Urothelium cell line (cell line): ENCODE data around the gene CAPN14.

ENCODE experiments used
- DNase-seq: peaks from one replicate; pipeline ENCODE4 v3.0.0; 2011; ENCODE audit warnings: low spot score, mixed read lengths
- FAIRE-seq: peaks from 2 replicates; lab custom pipeline; 2011; peaks lifted over from hg19 to GRCh38; lab: Jason Lieb, UNC

Gene CAPN14

GRCh38 chr2:31228717-31229116, 11.4 kb upstream of the CAPN14 start:
- DNase-seq (no peak), FAIRE-seq (no peak)

DNA sequence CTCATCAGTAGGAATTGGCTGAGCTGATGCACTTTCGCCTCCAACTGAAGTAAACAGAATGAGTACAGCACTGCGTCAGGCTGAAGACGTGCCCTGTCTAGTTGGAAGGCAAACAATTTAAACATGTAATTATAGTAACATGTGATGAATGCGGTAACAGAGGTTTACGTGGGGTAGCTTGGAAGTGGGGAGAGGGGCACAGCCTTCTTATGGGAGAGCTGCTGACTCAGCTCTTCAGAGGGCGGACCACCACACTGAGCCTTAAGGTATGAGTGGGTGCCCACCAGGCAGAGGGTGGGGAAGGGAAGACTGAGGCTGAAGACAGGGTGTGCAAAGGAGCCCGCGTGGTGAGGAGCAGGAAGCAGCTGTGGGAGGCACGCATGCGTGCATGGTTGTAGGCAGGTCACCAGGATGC, 10.4 kb upstream of the CAPN14 start:
- FAIRE-seq (peak; percentile 72), DNase-seq (no peak)

GRCh38 chr2:31227110-31227509, 9.8 kb upstream of the CAPN14 start:
- DNase-seq (no peak), FAIRE-seq (no peak)

DNA sequence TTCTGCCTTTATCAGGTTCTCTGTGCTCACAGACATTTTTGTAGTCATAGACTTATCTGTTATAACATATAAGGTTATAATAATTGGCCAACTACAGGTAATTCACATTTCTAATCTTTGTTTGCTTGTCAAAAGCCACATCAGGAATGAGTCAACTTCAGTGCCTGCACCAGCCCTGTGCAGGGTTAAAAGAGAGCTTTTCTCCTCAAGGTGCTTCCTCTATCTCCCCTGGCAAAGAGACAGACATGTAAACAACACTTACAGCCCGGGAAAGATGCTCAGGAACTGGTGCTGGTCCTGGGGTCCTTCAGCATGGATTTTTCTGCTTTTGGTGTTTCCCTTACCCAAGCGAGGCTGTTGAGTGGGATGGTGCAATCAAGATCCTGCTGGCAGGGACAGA, 9.0 kb upstream of the CAPN14 start:
- no peak for DNase-seq
- FAIRE-seq: no peak

- FAIRE-seq: no peak
- DNase-seq: no peak
These were observed 6.4 kb upstream of the CAPN14 start for GRCh38 chr2:31223749-31224148.

DNA sequence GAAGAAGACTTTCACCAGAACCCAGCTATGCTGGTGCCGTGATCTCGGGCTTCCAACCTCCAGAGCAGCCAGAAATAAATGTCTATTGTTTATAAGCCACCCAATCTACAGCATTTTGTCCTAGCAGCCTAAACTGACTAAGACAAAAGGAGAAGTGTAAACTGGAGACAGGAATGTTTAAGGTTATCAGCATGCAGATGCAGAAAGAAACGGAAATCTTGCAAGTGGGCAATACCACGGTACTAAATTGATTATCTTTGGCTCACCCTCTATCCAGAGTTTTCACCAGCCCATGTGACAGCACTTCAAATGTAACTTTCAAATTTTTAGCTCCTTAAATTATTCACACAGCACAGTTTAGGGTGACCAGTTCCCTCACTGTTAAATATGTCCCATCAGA, 5.7 kb upstream of the CAPN14 start:
- FAIRE-seq: no peak
- no peak for DNase-seq

GRCh38 chr2:31222071-31222470, 4.8 kb upstream of the CAPN14 start:
- FAIRE-seq: no peak
- no peak for DNase-seq

DNA sequence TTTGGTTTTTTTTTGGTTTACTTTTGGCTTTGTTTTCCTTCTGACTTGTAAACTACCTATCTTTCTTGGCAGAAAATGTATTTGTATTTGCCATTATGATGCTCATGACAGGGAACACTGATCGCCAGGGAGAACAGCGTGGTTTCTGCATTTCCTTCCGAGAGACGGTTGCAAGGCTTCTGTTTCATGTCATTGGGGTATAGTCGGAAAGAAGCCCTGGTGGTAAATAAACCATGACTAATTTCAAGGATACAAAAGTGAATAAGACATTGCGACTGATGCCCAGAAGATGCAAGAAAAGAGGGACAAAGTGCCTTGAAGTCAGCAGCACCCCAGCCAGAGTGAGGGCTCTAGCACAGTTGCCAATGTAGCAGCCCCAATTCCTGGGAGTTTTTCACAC, 4.2 kb upstream of the CAPN14 start:
- DNase-seq: no peak
- no peak for FAIRE-seq

GRCh38 chr2:31219131-31219969, 2.0 kb upstream of the CAPN14 start:
- DNase-seq (no peak), FAIRE-seq (no peak)

DNA sequence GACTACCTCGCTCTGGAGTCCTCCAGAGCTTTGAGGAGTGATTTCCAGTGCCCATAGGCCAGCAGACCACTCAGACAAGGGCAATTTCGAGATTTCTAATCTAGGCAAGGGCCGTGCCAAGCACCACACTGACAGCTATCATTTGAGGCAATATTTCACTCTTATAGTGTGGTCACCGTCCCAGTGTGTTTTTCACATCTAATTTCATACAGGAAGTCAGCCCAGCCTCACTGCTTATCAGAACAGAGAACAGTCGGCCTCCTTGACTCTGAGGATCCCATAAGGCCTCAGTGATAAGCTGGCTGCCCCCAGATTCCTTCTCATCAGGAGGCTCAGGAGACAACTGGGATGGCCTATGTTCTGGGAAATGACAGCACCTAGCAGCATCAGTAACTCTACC, 581 bp downstream of the CAPN14 start:
- DNase-seq (no peak), FAIRE-seq (no peak)

DNA sequence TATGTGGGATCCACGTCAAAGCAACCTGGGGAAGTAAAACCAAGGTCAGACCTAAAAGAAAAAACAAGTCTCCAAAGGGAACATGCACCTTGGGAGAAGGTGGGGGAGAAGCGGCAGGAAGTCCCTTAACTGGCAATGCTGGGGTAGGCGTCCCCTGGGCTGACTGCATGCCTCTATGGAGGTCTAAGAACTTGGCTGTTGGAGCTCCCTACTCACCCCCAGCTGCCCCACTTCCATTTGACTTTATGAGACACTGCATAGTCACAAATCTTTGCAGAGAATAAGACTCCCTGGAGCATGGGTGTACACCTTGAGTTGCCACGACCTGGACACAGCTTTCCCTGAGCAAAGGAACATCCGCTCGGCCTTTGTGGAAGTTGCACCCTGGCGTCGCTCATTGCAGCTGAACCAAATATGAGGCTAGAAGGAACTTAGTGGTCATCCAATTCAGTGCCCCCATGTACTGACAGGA, 2.8 kb downstream of the CAPN14 start:
- FAIRE-seq (no peak), DNase-seq (no peak)

DNA sequence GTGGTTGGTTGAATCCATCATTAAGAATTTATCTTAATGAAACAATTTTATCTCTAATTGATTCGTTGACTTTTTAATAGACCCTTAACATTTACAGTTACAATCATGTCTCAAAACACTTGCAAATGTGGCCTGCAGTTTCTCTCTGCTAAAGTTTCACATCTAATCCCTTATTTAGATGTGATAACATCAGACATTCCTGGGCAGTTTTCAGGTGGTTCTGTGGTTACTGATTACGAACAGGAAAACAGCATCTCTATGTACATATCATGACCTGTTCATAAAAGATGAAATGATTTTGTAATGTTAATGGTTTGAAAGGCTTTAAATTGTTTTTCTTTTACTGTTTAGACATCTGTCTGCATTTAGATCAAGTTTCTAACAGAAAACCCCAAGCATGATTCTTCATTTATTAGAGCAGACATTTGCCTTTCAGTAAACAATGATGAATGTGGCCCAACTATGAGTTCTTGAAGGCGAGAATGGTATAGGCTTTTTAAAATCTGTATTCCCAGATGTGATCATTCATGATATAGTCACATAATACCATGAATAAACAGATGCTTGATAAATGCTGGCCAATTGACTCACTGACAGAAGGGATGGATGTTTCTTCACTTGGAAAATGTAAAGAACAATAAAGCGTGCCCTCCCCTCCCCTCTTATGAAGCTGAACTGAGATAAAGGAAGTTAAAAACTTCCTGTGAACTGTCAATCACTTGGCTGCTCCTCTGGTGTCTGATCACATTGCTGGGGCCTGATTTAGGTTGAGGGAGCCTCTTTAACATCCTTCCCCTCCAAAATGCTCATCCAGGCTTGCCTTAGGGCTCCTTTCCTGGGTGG, 3.5 kb downstream of the CAPN14 start:
- FAIRE-seq (no peak), DNase-seq (no peak)

DNA sequence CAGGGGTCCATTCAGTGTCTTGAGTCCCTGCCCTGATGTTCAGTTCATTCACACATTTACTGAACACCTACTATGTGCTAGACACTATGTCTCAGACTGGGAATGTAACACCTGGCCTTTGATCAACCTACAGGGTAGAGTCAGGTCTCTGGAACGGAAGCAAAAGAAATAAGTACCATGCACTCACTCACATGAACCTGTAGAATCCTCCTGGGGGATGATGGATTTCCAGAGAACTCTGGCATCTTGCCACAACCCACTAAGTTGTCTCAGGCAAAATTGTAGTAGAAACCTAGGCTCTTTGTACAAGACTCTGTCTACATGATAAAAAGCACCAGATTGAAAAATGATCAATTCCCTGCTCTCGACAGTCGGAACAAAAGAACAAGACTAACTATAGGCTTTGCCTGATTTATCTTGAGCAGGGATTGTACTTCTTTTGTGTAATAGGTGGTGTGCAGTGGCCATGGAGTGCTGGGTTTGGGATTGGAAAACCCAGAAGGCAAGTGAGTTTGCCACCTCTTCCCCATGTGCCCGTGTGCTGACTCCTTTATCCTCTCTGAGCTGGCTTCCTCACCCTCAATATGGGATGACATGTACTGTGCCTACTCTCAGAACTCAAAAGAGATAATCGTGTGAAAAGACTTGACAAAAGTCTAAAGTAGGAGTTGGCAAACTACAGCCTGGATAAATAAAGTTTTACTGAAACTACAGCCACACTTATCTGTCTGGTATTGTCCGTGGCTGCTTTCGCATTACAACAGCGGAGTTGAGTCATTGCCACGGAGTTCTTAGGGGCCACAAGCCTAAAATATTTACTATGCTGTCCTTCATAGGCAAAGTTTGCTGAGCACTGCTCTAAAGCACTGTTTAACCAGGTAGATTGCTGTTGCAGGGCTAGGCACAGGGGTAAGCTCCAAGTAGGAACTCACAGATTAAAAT, 4.4 kb downstream of the CAPN14 start:
- FAIRE-seq: no peak
- no peak for DNase-seq

DNA sequence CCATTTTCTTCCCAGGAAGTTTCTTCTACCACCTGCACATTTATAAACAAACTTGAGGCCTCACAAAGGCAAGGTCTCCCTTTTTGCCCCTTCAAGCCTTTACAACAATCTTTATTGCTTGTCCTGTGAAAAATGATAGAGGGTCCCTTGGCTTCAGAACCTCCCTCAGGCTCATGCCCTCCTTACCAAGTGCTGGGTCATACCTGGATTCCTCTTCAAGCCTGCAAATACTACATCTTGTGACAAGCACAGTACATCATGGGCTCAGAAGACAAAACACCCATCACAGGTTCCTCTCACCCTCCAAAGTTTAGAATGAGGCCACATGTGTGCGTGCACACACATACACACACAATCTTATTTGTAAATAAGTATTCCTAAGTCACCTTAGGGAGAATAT, 9.1 kb downstream of the CAPN14 start:
- no peak for FAIRE-seq

DNA sequence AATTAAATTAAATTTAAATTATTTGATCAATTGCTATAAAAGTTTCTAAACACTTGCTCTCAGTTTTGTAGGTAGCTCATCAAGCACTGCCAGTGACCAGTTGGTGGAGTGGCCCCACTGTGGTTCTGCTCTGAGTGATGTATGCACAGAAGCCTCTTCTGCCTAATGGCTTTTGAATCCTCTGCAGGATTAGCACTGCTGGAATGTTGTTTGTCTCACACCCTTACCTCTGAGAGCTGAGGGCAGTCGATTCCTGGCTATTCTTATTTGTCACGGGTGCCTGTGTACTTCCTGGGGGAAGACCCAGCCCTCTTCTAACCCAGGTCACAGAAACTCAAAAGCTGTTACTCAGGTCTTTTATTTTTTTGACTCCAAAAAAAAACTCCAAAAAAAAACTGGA, 9.5 kb downstream of the CAPN14 start:
- FAIRE-seq (no peak), DNase-seq (no peak)

More for the DNA sequence above, 9.1 kb downstream of the CAPN14 start:
- DNase-seq: no peak

DNA sequence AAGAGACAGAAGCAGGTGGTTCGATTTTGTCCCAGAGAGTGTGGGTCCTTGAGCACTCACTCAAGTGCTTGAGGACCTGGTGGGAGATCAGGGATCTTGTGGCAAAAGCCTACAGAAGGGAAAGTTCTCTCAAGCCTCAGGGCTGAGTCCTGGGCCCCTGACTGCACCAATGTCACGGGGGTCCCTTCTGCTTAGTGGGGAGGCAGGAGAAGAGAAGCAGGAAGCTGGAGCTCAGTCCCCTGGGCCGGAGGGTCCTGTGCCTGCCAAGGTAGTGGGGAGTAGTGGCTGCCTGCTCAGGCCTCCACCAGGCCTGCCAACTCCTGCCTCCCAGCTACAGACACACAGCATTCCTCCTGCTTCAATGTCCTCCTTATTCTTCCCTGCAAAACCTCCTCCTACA, 11.7 kb downstream of the CAPN14 start:
- DNase-seq: no peak
- FAIRE-seq: no peak

DNA sequence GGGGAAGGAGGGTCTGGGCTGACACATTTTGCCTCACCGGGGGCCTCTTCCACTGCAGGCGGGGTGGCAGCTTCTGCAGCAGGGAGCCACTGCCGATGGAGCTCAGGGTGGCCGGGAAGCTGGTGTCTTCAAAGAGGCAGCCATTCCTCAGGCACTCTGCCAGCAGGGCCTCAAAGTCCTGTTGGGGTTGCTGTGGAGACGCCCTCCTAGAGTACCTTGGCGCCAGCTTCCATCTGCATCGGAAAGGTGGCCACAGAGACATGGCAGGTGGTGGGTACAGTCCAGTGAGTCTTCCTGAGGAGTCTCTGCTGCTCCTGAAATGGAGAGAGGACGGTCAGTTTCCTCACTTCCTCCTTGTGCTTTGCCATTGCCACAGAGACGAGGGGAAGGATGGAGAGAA, 12.1 kb downstream of the CAPN14 start:
- DNase-seq (no peak), FAIRE-seq (no peak)

DNA sequence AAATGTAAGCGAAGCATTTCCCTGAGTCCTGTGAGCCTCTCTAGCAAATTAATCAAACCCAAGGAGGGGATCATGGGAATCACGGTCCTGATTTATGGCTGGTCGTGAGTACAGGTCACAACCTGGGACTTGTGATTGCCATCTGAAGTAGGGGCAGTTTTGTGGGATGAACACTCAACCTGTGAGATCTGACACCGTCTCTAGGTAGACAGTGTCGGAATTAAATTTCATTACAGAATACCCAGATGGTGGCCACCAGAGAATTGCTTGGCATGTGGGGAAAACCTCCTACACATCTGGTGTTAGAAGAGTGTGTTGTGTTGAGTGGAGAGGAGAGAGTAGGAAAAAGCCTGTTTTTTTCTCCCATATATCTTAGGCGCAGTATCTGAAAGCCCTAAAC, 12.5 kb downstream of the CAPN14 start:
- DNase-seq: no peak

DNA sequence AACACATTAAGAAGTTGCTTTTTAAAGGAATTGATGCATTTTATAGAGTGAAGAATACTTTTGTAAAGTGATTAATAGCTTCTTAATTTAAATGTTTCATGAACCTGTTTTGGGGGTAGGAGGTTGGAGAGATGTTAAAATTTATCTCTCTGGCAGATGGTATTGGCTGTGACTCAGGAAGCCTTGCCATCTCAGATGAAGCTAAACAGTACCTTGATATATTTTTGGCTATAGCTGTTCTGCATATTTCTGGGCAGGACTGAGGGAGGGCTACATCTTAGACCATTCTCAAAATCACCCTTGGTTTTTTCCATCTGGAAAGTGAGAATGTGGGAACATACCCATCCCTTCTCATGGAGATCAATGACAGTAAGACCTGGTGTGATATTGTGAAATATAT, 13.4 kb downstream of the CAPN14 start:
- DNase-seq (no peak), FAIRE-seq (no peak)

More for the DNA sequence above, 12.5 kb downstream of the CAPN14 start:
- no peak for FAIRE-seq

GRCh38 chr2:31202833-31203232, 14.5 kb downstream of the CAPN14 start:
- no peak for FAIRE-seq
- DNase-seq: no peak

DNA sequence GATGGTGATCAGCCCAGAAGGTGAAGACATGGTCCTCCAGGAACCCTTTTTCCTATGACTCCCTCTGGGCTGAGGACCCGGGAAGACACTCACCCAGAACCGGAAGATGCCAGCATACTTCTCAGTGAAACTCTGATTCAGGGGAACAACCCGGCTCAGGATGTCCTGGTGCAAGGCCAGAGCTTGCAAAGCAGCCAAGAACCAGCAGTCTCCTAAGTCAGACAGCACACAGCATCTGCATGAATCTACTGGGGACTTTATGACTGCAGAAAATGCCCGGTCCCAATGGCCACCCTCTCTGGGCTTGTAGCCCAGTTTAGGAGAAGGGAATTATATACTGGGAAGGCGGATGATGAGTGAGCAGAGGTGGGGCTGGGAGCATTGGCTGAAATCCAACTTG, 15.3 kb downstream of the CAPN14 start:
- FAIRE-seq (no peak), DNase-seq (no peak)
